Activated naive CD8-positive, alpha-beta T cell treated with anti-CD3 and anti-CD28 coated beads, Interleukin-2, amount 10 ng/mL, durations not matched to agents 7 days and 5 days (primary cell): ENCODE measurements around the gene PROM2. TPM values are rescaled to one million over a fixed set of nuclear protein-coding genes. Genes with fewer than 3 reads are reported as not detected.
"Not testable (repeated sequence)": the region's sequence is repeated elsewhere in the genome, so short reads cannot be mapped to it uniquely, and the experiment has no call there.

Experiments
- ATAC-seq: fragments of 150-1000 bp; cut with Tn5 transposase; one replicate; pipeline ENCODE4 v1.10.0; 2021; ENCODE audit warnings: low read depth, moderate library complexity
- POLR2A ChIA-PET: fragments of 350-600 bp; sonication (Branson Sonifier 250); formaldehyde crosslinking; loops from one replicate; lab custom pipeline; 2021; ENCODE audit warnings: antibody characterized with exemption; lab: Charles Lee
- DNase-seq: peaks from one replicate; pipeline ENCODE4 v3.0.0; 2021
- H3K27ac Mint-ChIP-seq: one replicate; pipeline ENCODE4 v1.8.0; 2022; ENCODE audit warnings: mild to moderate bottlenecking, mixed read lengths
- H3K27me3 Mint-ChIP-seq: one replicate; pipeline ENCODE4 v1.8.0; 2022; ENCODE audit warnings: mild to moderate bottlenecking, moderate library complexity, mixed read lengths
- H3K36me3 Mint-ChIP-seq: one replicate; pipeline ENCODE4 v1.8.0; 2021; ENCODE audit warnings: mild to moderate bottlenecking, mixed read lengths
- H3K4me1 Mint-ChIP-seq: one replicate; pipeline ENCODE4 v1.8.0; 2021; ENCODE audit warnings: mixed read lengths
- H3K4me3 Mint-ChIP-seq: one replicate; pipeline ENCODE4 v1.8.0; 2022; ENCODE audit warnings: mild to moderate bottlenecking, moderate library complexity, mixed read lengths
- H3K9me3 Mint-ChIP-seq: one replicate; pipeline ENCODE4 v1.8.0; 2021; ENCODE audit warnings: mixed read lengths
- total RNA-seq, 2 experiments: library from RNA; stranded (reverse); gene quantifications; one replicate each; pipeline ENCODE4 v1.2.3, GENCODE V29; 2021

The PROM2 gene
- total RNA-seq, 2 experiments from 2014 or later, result 0.82 to 1.0 TPM

DNA sequence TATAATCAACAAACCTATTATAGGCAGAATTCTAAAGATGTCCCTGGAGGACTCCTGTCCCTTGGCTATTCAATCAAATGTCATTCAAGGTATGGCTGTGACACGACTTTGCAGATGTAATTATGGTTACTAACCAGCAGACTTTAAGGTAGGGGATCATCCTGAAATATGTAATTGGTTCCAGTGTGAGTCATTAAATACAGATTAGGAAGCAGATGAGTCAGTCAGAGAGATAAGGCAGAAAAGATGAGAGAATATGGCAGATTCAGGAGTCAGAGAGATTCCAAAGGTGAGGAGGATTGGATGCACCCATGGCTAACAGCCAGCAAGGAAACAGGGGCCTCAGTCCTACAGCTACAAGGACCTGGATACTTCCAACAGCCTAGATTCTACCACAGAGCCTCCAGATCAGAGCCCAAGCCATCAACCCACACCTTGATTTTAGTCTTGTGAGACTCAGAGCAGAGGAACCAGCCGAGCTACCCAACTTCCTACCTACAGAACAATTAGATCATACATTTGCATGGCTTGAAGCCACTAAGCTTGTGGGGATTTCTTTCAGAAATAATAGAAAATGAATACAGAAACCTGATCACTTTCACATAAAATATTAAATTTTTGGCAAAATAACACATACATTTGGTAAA, 11.2 kb upstream of the PROM2 start:
- Mint-ChIP-seq H3K27me3 (peaks cover 10% of the 10 kb centered on the region), H3K4me3 (no peak overlapping the region), H3K27ac (no peak overlapping the region), H3K4me1 (no peaks in the 10 kb centered on the region), H3K36me3 (no peaks in the 10 kb centered on the region), H3K9me3 (no peaks in the 10 kb centered on the region)
- ATAC-seq (no peak), DNase-seq (no peak)
- POLR2A ChIA-PET, result no interaction called here

DNA sequence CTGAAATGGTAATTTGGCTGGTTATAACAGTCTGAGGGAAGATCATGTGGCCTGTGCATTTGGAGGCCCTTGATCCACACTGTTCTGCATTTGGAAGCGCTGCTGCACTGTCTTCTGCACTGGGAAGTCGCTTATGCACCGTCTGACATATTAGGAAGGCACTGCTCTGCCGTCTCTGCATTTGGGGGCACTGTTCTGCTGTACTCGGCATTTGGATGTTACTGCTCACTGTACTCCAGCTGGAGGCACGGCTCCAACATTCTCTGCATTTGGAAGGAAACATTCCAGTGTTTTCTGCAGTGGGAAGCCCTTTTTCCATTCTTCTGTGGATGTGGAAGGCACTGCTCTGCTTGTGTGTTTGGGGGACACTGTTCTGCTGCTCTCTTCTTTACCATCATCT, 9.6 kb upstream of the PROM2 start:
- ATAC-seq (no peak), DNase-seq (no peak)
- H3K27ac Mint-ChIP-seq, result no peak overlapping the region
- H3K4me3 Mint-ChIP-seq, result no peak overlapping the region
- POLR2A ChIA-PET, result no interaction called here
- H3K4me1 Mint-ChIP-seq, result no peaks in the 10 kb centered on the region
- H3K9me3 Mint-ChIP-seq, result no peaks in the 10 kb centered on the region
- no peaks in the 10 kb centered on the region for H3K36me3 Mint-ChIP-seq
- H3K27me3 Mint-ChIP-seq, result peaks cover 10% of the 10 kb centered on the region

DNA sequence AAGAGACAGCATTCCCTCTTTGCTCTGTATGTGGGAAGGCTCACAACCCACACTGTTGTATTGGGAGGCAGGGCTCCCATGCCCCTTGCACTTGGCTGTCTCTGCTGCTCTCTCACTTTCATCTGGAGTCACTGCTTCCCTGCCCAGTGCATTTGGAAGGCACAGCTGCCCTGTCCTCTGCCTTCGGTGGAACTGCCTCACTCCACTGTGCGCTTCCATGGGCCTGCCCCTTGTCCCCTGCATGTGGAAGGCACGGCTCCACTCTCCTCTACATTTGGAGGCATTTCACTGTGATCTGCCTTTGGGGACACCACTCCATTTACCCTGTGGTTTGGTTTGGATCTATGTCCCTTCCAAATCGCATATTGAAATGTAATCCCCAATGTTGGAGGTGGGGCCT, 9.1 kb upstream of the PROM2 start:
- no peaks in the 10 kb centered on the region for H3K4me1 Mint-ChIP-seq
- no peaks in the 10 kb centered on the region for H3K36me3 Mint-ChIP-seq
- H3K27ac Mint-ChIP-seq, result no peak overlapping the region

DNA sequence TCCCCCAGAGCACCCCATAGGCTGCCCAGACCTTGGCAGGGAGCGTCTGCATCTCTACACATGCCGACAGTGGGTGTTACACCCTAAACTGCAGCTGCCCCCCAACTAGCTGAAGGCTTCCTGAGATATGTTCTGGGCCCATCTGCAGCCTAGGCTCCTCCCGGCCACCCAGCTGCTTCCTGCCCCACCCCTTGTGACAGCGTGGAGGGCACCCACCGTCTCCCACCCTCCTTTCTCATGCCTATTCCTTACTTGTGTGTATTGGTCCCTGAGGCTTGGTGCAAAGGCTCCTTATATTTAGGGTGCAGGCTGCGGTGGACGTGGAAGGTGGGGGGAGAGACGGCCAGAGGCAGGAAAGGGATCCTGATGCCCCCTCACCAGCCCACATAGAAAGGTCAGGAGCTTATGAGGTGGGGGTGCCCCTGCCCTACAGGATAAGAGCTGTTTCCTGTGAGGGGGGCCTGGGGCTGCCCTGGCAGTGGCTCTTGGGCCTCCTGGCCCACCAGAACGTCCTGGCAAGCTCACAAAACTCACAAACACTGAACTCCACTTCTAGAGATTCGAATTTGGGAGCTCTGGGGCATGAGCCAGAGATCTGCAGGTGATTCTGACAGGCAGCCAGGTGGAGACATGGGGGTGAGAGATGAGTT, 7.3 kb upstream of the PROM2 start:
- DNase-seq, result no peak
- Mint-ChIP-seq H3K27ac (no peak overlapping the region), H3K4me3 (no peak overlapping the region), H3K4me1 (no peaks in the 10 kb centered on the region), H3K27me3 (peaks cover 10% of the 10 kb centered on the region), H3K9me3 (no peaks in the 10 kb centered on the region), H3K36me3 (no peaks in the 10 kb centered on the region)
- no peak for ATAC-seq
- POLR2A ChIA-PET, result no interaction called here

More for the DNA sequence above, 9.1 kb upstream of the PROM2 start:
- Mint-ChIP-seq H3K9me3 (no peaks in the 10 kb centered on the region), H3K27me3 (peaks cover 10% of the 10 kb centered on the region), H3K4me3 (no peak overlapping the region)
- DNase-seq (no peak), ATAC-seq (no peak)
- POLR2A ChIA-PET, result no interaction called here

DNA sequence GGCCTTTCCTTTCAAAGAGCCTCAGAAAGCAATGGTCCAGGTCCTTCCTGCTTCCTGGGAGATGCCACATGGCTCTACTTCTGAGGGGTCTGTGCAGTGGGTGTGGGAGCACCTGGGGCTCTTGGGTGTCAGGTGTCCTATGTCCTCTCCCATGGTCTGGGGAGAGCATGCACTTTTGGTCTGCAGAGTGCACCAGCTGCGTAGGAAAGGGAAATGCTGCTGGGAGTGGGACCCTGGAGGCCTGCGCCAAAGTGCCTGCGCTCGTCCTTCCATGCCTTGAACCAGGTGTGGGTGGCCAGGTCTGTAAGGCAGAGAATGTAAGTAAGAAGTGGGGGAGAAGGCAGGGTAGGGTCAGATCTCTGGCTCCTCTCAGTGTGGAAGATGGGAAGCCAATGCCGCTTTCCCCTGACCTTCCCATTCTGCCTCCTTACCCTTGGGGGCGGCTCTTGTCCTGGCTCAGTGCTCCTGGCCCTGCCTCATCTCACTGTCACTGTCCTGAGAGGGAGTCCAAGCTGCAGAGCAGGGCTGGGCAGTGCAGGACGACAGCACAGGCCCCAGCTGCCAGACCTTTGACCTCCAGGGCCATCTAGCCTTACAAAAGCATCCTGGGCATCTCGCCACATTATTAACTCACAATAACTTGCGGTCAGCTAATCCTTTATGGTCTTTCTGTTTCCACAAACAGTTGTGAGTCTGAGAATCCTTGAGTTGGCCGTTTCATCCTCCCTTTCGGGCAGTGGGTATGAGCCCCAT, 6.6 kb upstream of the PROM2 start:
- Mint-ChIP-seq H3K4me1 (no peaks in the 10 kb centered on the region), H3K27ac (no peak overlapping the region), H3K4me3 (no peak overlapping the region), H3K36me3 (no peaks in the 10 kb centered on the region), H3K27me3 (peaks cover 10% of the 10 kb centered on the region), H3K9me3 (no peaks in the 10 kb centered on the region)
- ATAC-seq, result no peak
- no peak for DNase-seq
- POLR2A ChIA-PET, result no interaction called here

DNA sequence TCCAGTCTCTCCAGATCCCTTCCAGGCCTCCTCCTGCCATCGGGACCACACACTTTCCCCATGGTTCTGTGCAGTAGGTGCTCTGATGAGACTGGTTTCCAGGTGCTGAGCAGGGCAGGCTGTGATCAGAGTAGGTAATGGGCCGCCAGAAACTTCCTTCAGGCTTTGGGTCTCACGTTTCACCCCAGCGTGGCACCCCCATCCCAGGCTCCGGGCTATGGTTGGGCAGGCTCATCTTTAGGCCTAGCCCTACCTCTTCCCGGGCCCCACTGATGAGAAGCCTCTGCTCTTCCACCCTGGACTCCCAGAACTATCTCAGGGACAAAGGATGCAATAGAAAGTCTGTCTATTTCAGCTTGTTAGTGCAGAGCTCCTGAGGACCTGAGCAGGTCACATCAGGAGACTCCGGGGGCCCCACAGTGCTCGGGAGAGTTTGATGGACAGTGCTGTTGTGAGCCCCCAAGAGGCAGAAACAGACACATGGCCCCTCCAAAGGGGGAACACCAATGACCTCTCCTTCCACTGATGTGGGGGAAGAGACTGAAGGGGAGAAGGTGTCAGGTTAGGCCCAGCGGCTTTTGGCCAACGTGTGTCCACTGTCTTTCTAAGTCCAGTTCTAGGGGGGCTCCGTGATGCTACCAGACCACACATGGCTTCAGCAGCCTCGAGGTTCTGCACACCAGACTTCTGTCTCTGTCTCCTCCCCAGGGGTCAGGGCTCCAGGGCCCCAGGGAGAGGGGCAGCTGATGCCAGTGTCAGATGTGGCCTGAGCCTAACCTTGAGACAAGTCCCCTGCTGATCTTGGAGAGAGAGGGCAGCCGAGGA, 5.8 kb upstream of the PROM2 start:
- no peak overlapping the region for H3K27ac Mint-ChIP-seq
- no peak for ATAC-seq
- no peaks in the 10 kb centered on the region for H3K4me1 Mint-ChIP-seq

DNA sequence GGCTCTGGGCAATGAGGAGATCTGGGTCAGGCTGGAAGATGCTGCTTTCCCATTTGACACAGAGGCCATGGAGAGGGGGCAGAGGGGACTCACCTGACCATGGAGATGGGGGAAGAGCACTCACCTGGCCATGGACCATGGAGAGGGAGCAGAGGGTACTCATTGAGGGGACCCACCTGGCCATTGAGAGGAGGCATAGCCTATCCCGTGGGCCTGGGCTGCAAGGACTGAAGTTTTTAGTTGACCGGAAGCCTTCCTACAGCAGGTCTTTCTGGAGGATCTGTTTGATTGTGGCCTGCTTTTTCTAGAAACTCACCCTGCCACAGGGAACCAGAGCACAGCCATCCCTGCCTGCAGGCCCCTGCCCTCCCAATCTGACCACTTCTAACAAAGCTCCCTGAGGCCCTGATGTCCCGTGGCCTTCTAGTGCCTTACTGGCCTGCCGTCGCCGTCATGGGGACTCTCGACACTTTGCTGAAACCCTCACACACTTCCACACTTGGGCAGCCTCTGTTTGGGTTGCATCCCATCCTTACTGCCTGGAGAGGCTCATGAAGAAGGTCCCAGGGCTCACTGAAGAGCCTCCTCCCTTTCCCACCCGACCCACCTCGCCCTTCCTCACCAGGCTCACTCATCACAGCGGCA, 5.1 kb upstream of the PROM2 start:
- Mint-ChIP-seq H3K4me3 (no peak overlapping the region), H3K9me3 (no peaks in the 10 kb centered on the region), H3K4me1 (no peaks in the 10 kb centered on the region), H3K36me3 (no peaks in the 10 kb centered on the region), H3K27ac (no peak overlapping the region), H3K27me3 (peaks cover 9% of the 10 kb centered on the region)
- ATAC-seq, result no peak
- POLR2A ChIA-PET, result no interaction called here
- no peak for DNase-seq

More for the DNA sequence above, 5.8 kb upstream of the PROM2 start:
- DNase-seq, result no peak
- POLR2A ChIA-PET, result no interaction called here
- no peak overlapping the region for H3K4me3 Mint-ChIP-seq
- H3K27me3 Mint-ChIP-seq, result peaks cover 9% of the 10 kb centered on the region
- H3K36me3 Mint-ChIP-seq, result no peaks in the 10 kb centered on the region
- no peaks in the 10 kb centered on the region for H3K9me3 Mint-ChIP-seq

DNA sequence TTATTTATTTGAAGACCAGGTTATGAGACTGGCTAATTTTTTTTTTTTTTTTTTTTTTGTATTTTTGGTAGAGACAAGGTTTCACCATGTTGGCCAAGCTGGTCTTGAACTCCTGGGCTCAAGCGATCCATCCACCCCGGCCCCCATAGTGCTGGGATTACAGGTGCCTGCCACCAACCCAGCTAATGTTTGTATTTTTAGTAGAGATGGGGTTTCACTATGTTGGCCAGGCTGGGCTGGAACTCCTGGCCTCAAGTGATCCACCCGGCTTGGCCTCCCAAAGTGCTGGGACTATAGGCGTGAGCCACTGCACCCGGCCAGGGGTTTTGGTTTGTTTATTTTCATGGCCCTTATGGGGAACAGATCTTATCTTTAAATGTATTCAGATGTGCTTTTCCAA, 4.5 kb upstream of the PROM2 start:
- H3K4me3 Mint-ChIP-seq, H3K27me3 Mint-ChIP-seq, H3K27ac Mint-ChIP-seq, H3K4me1 Mint-ChIP-seq, H3K36me3 Mint-ChIP-seq, ATAC-seq, POLR2A ChIA-PET, H3K9me3 Mint-ChIP-seq, DNase-seq: not testable (repeated sequence)

DNA sequence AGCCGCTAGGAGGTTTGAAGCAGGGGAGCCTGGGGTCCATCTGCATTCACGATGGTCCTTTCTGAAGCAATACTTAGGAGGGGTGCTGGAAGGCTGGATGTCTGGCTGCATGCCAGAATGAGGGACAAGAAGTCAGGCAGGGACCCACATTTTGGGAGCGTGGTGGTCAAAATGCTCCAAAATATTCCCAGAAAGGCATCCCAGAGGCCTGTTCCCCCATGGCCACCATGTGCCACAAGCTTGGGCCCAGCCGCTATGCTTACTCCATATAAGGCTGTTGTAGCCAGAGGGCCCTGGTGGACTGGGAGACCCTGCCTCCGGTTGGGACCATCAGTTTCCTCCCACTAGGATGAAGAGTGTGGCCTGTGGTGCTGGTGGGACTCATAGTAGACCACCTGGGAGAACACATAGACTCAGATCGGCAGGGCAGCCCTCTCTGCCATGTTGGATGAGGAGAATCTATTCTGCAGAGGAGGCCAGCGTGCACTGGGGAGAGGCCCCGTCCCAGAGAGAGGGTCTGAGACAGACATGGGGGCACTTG, 3.6 kb upstream of the PROM2 start:
- H3K9me3 Mint-ChIP-seq, result no peaks in the 10 kb centered on the region
- H3K4me3 Mint-ChIP-seq, result no peak overlapping the region
- POLR2A ChIA-PET, result no interaction called here
- no peaks in the 10 kb centered on the region for H3K36me3 Mint-ChIP-seq
- DNase-seq (no peak), ATAC-seq (no peak)
- no peak overlapping the region for H3K27ac Mint-ChIP-seq
- peaks cover 9% of the 10 kb centered on the region for H3K27me3 Mint-ChIP-seq
- H3K4me1 Mint-ChIP-seq, result no peaks in the 10 kb centered on the region

DNA sequence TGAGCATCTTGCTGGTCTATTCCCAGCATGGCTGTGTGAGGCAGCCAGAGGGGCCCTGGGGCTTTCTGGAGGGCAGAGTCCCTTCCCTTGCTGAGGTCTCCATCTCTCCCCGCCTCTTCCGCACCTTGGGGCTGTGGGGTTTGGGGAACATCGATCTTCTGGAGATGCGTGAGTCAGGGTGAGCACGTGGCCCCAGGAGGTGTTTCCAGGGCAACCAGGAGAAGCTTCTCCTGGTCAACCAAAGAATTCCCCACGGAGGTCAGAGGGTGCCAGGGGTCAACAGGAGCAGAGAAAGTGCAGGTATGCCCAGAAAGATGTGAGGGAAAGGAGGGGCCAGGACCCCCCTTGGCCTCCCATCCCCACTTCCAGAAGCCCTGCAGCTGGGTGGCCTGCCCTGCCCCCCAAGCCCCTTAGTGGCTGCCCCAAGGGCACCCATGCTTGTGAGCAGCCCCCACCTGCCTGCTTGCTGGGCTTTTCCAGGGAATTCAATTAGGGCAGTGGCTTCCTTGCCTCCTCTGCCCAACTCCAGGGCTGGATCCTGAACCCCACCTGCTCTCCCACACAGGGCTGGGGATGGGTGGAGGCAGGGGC, 2.8 kb upstream of the PROM2 start:
- Mint-ChIP-seq H3K36me3 (no peaks in the 10 kb centered on the region), H3K4me3 (no peak overlapping the region), H3K4me1 (no peaks in the 10 kb centered on the region), H3K27me3 (peaks cover 4% of the 10 kb centered on the region), H3K9me3 (no peaks in the 10 kb centered on the region), H3K27ac (no peak overlapping the region)
- DNase-seq (peak; percentile 15), ATAC-seq (no peak)
- POLR2A ChIA-PET, result no interaction called here

DNA sequence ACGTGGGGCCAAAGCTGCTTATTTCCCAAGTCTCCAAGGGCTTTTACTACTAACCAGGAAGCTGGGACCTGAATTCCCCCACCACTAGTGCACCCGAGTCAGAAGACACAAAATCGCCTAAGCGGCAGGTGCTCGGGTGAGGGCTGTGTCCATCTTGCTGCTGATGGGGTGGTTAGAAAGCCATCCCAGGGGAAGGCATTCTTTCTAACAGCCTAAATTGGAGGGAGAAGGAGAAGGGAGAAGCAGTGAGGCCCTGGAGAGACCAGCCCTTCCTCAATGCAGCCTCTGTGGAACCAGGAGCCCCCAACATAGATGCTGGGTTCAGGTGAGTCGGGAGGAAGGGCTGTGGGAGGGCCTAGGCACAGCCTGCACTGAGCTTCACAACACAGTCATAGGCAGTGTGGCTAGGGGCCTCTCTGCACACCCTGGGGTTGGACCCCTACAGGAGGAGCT, 1.9 kb upstream of the PROM2 start:
- Mint-ChIP-seq H3K9me3 (no peaks in the 10 kb centered on the region), H3K36me3 (no peaks in the 10 kb centered on the region), H3K4me3 (no peak overlapping the region), H3K27ac (no peak overlapping the region), H3K4me1 (no peaks in the 10 kb centered on the region), H3K27me3 (no peaks in the 10 kb centered on the region)
- DNase-seq, result peak; percentile 14
- POLR2A ChIA-PET, result no interaction called here
- ATAC-seq, result no peak

DNA sequence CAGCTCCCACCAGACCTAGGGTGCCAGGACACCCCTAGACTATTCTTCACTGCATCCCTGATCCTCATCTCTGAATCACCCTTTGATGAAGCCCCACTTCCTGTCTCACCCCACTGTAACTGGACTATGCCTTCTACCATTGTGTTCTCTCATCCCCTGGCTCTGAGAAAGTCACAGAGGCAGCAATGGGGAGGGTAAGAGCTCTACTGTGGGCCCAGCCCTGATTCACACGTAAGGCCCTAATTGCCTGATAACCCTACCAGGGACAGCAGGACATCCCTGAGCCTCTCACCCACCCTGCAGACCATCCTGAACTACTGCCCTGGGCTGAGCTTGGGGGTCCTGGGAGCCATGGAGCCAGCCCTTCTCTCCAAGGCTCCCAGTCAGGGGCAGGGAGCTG, 1.5 kb upstream of the PROM2 start:
- DNase-seq (no peak), ATAC-seq (no peak)
- POLR2A ChIA-PET, result no interaction called here
- no peaks in the 10 kb centered on the region for H3K27me3 Mint-ChIP-seq
- H3K9me3 Mint-ChIP-seq, result no peaks in the 10 kb centered on the region
- H3K27ac Mint-ChIP-seq, result no peak overlapping the region
- no peak overlapping the region for H3K4me3 Mint-ChIP-seq
- H3K36me3 Mint-ChIP-seq, result no peaks in the 10 kb centered on the region
- no peaks in the 10 kb centered on the region for H3K4me1 Mint-ChIP-seq
